Peyer's patch (tissue), 4 donors: ENCODE measurements around the gene RAD51C. TPM values are rescaled to one million over a fixed set of nuclear protein-coding genes. Genes with fewer than 3 reads are reported as not detected.

ENCODE experiments used
- DNase-seq, 3 donors: peaks; one replicate each; pipeline ENCODE4 v3.0.0-alpha.2; 2017 to 2019
- H3K27ac ChIP-seq, 4 donors: fragments of 200-600 bp; sonication (generic); one replicate each; pipeline ENCODE4 v1.5.1; 2016 to 2019
- H3K27me3 ChIP-seq, 2 donors: fragments of 200-600 bp; sonication (generic); one replicate each; pipeline ENCODE4 v1.5.1; 2019
- H3K36me3 ChIP-seq, 3 donors: fragments of 200-600 bp; sonication (generic); one replicate each; pipeline ENCODE4 v1.5.1; 2016 to 2019
- H3K4me1 ChIP-seq, 4 donors: fragments of 200-600 bp; sonication (generic); one replicate each; pipeline ENCODE4 v1.5.1; 2016 to 2019
- H3K4me3 ChIP-seq, 4 donors: fragments of 200-600 bp; sonication (generic); 1 replicate in 3 of 4; 2 replicates in 1 of 4; pipeline ENCODE4 v1.5.1; 2016 to 2019; ENCODE audit warnings: mild to moderate bottlenecking in 1 of 4
- H3K9me3 ChIP-seq, 4 donors: fragments of 200-600 bp; sonication (generic); one replicate each; pipeline ENCODE4 v1.5.1; 2016 to 2019; ENCODE audit warnings: mild to moderate bottlenecking in 1 of 4
- POLR2A ChIP-seq, 2 donors: fragments of 450-650 bp; IDR thresholded peaks; one replicate each; pipeline ENCODE4 v1.5.1; 2017; ENCODE audit warnings: antibody characterized with exemption in 2 of 2, mild to moderate bottlenecking in 2 of 2, moderate library complexity in 2 of 2
- total RNA-seq, 4 donors: library from RNA; depleted of rRNA; stranded (reverse); fragments of >200 nt; gene quantifications; one replicate each; pipeline ENCODE4 v1.1.0, GENCODE V29; 2016
- TF ChIP-seq, protein P1 (sequence below), 6 experiments: fragments of 450-650 bp in 4 of 6; fragments of 200-600 bp in 2 of 6; sonication (generic) in 1 of 6; IDR thresholded peaks; one replicate each; pipeline ENCODE4 v1.5.1; 2017 to 2019; ENCODE audit warnings: antibody characterized with exemption in 6 of 6, mild to moderate bottlenecking in 3 of 6, moderate library complexity in 1 of 6

RAD51C gene
- total RNA-seq, 4 donors from 2014 or later = 4.0 to 41.3 (median 8.3) TPM

- Histone ChIP-seq H3K27me3 (no peaks in the 10 kb centered on the region), H3K4me1 (peaks cover 0 to 20% (median 13%) of the 10 kb centered on the region in 4 donors), H3K27ac (no peak overlapping the region), H3K9me3 (no peaks in the 10 kb centered on the region), H3K4me3 (peak overlapping the region; percentile 35 to 64 (median 52)), H3K36me3 (no peaks in the 10 kb centered on the region)
- no peak for DNase-seq
- no peak for TF ChIP-seq POLR2A (IDR thresholded peaks at IDR 0.05)
- TF ChIP-seq, protein P1, sequence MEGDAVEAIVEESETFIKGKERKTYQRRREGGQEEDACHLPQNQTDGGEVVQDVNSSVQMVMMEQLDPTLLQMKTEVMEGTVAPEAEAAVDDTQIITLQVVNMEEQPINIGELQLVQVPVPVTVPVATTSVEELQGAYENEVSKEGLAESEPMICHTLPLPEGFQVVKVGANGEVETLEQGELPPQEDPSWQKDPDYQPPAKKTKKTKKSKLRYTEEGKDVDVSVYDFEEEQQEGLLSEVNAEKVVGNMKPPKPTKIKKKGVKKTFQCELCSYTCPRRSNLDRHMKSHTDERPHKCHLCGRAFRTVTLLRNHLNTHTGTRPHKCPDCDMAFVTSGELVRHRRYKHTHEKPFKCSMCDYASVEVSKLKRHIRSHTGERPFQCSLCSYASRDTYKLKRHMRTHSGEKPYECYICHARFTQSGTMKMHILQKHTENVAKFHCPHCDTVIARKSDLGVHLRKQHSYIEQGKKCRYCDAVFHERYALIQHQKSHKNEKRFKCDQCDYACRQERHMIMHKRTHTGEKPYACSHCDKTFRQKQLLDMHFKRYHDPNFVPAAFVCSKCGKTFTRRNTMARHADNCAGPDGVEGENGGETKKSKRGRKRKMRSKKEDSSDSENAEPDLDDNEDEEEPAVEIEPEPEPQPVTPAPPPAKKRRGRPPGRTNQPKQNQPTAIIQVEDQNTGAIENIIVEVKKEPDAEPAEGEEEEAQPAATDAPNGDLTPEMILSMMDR (IDR thresholded peaks at IDR 0.05) = no peak
Observed at GRCh38 chr17:58755269-58755576, 62.8 kb downstream of the RAD51C start.

DNA sequence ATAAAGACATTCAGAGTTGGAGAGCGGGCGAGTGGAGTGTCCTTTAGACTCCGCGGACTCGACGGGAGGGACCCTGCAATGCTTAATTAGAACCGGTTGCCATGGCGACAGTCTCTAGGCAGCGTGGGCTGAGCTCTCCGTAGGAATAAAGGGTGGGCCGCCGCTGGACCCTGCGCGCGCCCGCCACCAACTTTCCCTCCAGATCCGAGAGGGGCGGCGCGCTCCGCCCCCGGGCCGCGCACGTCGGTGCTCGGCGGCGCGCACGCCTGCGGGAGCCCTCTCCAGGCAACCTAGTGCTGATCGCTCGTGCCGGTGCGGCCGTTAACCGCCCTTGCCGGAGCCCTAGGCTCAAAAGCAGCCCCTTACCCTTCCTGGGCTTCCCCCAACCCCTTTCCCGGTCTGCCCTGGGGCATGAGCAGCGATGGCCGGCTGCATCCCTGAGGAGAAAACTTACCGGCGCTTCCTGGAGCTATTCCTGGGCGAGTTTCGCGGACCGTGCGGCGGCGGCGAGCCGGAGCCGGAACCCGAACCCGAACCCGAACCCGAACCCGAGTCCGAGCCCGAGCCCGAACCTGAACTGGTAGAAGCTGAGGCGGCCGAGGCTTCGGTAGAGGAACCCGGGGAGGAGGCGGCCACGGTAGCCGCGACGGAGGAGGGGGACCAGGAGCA, 63.3 kb downstream of the RAD51C start, which contains the start of gene PPM1E:
PPM1E (plus strand) TSS at position 278 of the 669 bp plus-strand sequence.
- H3K36me3 ChIP-seq = no peaks in the 10 kb centered on the region
- H3K4me1 ChIP-seq = peaks cover 0 to 20% (median 13%) of the 10 kb centered on the region in 4 donors
- H3K27ac ChIP-seq = no peak within 1 kb of the TSS
- no peaks in the 10 kb centered on the region for H3K9me3 ChIP-seq
- peak in 2 of 3 donors; percentile 54 to 56 for DNase-seq
- TF ChIP-seq POLR2A (IDR thresholded peaks at IDR 0.05) = no peak
- H3K27me3 ChIP-seq = no peaks in the 10 kb centered on the region
- peak within 1 kb of the TSS; percentile 35 to 64 (median 52) for H3K4me3 ChIP-seq

GRCh38 chr17:58756246-58757161, 64.1 kb downstream of the RAD51C start:
- H3K27ac ChIP-seq = no peak overlapping the region
- H3K36me3 ChIP-seq = no peaks in the 10 kb centered on the region
- no peaks in the 10 kb centered on the region for H3K9me3 ChIP-seq
- no peaks in the 10 kb centered on the region for H3K27me3 ChIP-seq
- no peak for DNase-seq
- TF ChIP-seq, protein P1 (IDR thresholded peaks at IDR 0.05) = no peak
- no peak for TF ChIP-seq POLR2A (IDR thresholded peaks at IDR 0.05)
- H3K4me3 ChIP-seq = peak overlapping the region; percentile 35 to 64 (median 52)
- peaks cover 0 to 20% (median 13%) of the 10 kb centered on the region in 4 donors for H3K4me1 ChIP-seq

DNA sequence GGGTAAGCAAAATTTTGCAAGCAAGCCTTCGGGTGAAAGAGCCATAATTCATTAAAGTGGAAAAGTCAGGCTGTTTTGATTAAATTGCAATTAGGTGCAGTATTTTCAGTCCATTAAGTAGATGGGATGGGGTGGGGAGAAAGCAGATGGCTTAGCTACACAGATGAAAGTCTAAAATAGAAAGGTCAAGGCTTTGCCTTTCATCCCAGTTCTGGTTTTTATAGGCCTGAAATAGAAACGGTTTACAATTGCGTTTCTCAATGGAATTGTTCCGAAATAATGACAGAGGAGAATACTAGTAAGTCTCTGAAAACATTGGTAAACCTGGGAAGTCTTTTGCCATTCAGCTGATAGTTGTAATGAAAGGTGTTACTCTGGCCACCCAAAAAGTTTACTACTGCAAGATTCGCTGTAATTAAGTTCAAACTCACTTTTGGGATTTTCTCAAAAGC, 64.8 kb downstream of the RAD51C start:
- no peaks in the 10 kb centered on the region for H3K27me3 ChIP-seq
- DNase-seq = no peak
- H3K4me1 ChIP-seq = peaks cover 0 to 20% (median 13%) of the 10 kb centered on the region in 4 donors
- no peaks in the 10 kb centered on the region for H3K36me3 ChIP-seq
- H3K4me3 ChIP-seq = no peak overlapping the region
- H3K9me3 ChIP-seq = no peaks in the 10 kb centered on the region
- H3K27ac ChIP-seq = no peak overlapping the region
- no peak for TF ChIP-seq POLR2A (IDR thresholded peaks at IDR 0.05)
- TF ChIP-seq, protein P1 (IDR thresholded peaks at IDR 0.05) = no peak

DNA sequence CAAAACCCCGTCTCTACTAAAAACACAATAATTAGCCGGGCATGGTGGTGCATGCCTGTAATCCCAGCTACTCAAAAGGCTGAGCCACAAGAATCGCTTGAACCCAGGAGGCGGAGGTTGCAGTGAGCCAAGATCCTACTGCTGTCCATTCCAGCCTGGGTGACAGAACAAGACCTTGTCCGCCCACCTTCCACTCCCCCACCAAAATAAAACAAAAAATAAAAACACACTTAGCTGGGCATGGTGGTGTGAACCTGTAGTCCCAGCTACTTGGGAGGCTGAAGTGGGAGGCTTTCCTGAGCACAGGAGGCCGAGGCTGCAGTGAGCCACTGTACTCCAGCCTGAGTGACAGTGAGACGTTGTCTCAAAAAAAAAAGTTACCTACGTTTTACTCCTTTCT, 66.5 kb downstream of the RAD51C start:
- Histone ChIP-seq H3K4me3 (no peak overlapping the region), H3K36me3 (no peaks in the 10 kb centered on the region), H3K9me3 (no peaks in the 10 kb centered on the region), H3K27ac (no peak overlapping the region), H3K4me1 (peaks cover 0 to 20% (median 13%) of the 10 kb centered on the region in 4 donors), H3K27me3 (no peaks in the 10 kb centered on the region)
- no peak for DNase-seq
- TF ChIP-seq POLR2A (IDR thresholded peaks at IDR 0.05) = no peak
- TF ChIP-seq, protein P1 (IDR thresholded peaks at IDR 0.05) = no peak

- no peak overlapping the region for H3K4me3 ChIP-seq
- H3K27me3 ChIP-seq = no peaks in the 10 kb centered on the region
- H3K9me3 ChIP-seq = no peaks in the 10 kb centered on the region
- TF ChIP-seq POLR2A (IDR thresholded peaks at IDR 0.05) = no peak
- TF ChIP-seq, protein P1 (IDR thresholded peaks at IDR 0.05) = no peak
- H3K4me1 ChIP-seq = peaks cover 0 to 20% (median 13%) of the 10 kb centered on the region in 4 donors
- H3K27ac ChIP-seq = no peak overlapping the region
- DNase-seq = no peak
- H3K36me3 ChIP-seq = no peaks in the 10 kb centered on the region
Observed at GRCh38 chr17:58759522-58759921, 67.1 kb downstream of the RAD51C start.
